Calu3 (cell line): ENCODE measurements around the gene PCP4L1. TPM values are rescaled to one million over a fixed set of nuclear protein-coding genes. Genes with fewer than 3 reads are reported as not detected.
A peak's percentile ranks its signal among the peaks of the same experiment; 100 is the strongest.

Experiments
- BruUV-seq: library from RNA; stranded (reverse); fragments of 400-500 nt; replicated peaks from 2 replicates; lab custom pipeline; 2021; lab: Mats Ljungman, UMichigan
- CTCF ChIA-PET: fragments of 300-600 bp; sonication (Branson Sonifier 250); formaldehyde crosslinking; loops from one replicate; lab custom pipeline; 2022; ENCODE audit warnings: antibody characterized with exemption; lab: Charles Lee
- DNase-seq: peaks from one replicate; pipeline ENCODE4 v3.0.0; 2022
- H3K27ac Mint-ChIP-seq: one replicate; pipeline ENCODE4 v1.8.0; 2022; ENCODE audit warnings: mixed read lengths; ENCODE audit not compliant: unreplicated experiment
- H3K27me3 Mint-ChIP-seq: one replicate; pipeline ENCODE4 v1.8.0; 2022; ENCODE audit warnings: mixed read lengths; ENCODE audit not compliant: unreplicated experiment
- H3K36me3 Mint-ChIP-seq: one replicate; pipeline ENCODE4 v1.8.0; 2022; ENCODE audit warnings: mild to moderate bottlenecking, moderate library complexity, mixed read lengths; ENCODE audit not compliant: insufficient read depth, unreplicated experiment
- H3K4me1 Mint-ChIP-seq: one replicate; pipeline ENCODE4 v1.8.0; 2022; ENCODE audit warnings: mild to moderate bottlenecking, low read depth, mixed read lengths; ENCODE audit not compliant: unreplicated experiment
- H3K4me3 Mint-ChIP-seq: one replicate; pipeline ENCODE4 v1.8.0; 2022; ENCODE audit warnings: mild to moderate bottlenecking, low read depth, moderate library complexity, mixed read lengths; ENCODE audit not compliant: unreplicated experiment
- H3K9me3 Mint-ChIP-seq: one replicate; pipeline ENCODE4 v1.8.0; 2022; ENCODE audit warnings: low read depth, mixed read lengths; ENCODE audit not compliant: unreplicated experiment
- intact Hi-C: fragments of 100-400 bp; cut with micrococcal nuclease; formaldehyde crosslinking; loops from one replicate; pipeline ENCODE4 v1.10.0; 2022; ENCODE audit not compliant: unreplicated experiment
- total RNA-seq: library from RNA; stranded (reverse); gene quantifications from 2 replicates; pipeline ENCODE4 v1.2.3, GENCODE V29; 2022
- TF ChIP-seq, protein P1 (sequence below): fragments of 200-600 bp; IDR thresholded peaks from one replicate; pipeline ENCODE4 v1.8.0; 2022; ENCODE audit warnings: antibody characterized with exemption; ENCODE audit not compliant: unreplicated experiment

Gene PCP4L1
- total RNA-seq, 1 experiment from 2014 or later = not detected

DNA sequence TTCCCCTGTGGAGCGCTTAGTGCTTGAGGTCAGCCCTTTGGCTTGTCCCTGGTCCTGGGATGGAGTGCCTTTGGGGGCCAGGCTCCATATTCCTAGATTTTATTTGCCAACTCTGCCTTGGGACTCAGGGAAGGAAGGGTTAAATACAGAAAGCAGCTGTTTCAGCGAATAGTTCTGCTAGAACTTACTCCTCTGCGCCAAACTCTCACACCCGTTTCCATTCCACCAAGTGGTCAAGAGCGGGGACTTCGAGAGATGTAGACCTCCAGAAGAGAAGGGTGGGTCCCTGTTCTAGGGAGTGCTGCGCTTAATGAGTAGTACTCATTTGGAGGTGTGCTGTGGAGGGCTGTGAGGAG, 33.4 kb upstream of the PCP4L1 start:
- Mint-ChIP-seq H3K36me3 (peaks cover 15% of the 10 kb centered on the region), H3K27me3 (peaks cover 26% of the 10 kb centered on the region), H3K4me1 (peaks cover 26% of the 10 kb centered on the region), H3K4me3 (no peak overlapping the region), H3K27ac (no peak overlapping the region), H3K9me3 (no peaks in the 10 kb centered on the region)
- no peak for DNase-seq
- CTCF ChIA-PET = interaction anchor here (0.6 to 3.0 kb wide), 16 partner anchors 9 to 215 kb away, joined by 3 to 26 read pairs (median 4); partner anchors contain the start of genes NDUFS2 and PPOX
- TF ChIP-seq, protein P1, sequence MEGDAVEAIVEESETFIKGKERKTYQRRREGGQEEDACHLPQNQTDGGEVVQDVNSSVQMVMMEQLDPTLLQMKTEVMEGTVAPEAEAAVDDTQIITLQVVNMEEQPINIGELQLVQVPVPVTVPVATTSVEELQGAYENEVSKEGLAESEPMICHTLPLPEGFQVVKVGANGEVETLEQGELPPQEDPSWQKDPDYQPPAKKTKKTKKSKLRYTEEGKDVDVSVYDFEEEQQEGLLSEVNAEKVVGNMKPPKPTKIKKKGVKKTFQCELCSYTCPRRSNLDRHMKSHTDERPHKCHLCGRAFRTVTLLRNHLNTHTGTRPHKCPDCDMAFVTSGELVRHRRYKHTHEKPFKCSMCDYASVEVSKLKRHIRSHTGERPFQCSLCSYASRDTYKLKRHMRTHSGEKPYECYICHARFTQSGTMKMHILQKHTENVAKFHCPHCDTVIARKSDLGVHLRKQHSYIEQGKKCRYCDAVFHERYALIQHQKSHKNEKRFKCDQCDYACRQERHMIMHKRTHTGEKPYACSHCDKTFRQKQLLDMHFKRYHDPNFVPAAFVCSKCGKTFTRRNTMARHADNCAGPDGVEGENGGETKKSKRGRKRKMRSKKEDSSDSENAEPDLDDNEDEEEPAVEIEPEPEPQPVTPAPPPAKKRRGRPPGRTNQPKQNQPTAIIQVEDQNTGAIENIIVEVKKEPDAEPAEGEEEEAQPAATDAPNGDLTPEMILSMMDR = no peak
- intact Hi-C loops = no loop called here
- BruUV-seq = no TSS peak

DNA sequence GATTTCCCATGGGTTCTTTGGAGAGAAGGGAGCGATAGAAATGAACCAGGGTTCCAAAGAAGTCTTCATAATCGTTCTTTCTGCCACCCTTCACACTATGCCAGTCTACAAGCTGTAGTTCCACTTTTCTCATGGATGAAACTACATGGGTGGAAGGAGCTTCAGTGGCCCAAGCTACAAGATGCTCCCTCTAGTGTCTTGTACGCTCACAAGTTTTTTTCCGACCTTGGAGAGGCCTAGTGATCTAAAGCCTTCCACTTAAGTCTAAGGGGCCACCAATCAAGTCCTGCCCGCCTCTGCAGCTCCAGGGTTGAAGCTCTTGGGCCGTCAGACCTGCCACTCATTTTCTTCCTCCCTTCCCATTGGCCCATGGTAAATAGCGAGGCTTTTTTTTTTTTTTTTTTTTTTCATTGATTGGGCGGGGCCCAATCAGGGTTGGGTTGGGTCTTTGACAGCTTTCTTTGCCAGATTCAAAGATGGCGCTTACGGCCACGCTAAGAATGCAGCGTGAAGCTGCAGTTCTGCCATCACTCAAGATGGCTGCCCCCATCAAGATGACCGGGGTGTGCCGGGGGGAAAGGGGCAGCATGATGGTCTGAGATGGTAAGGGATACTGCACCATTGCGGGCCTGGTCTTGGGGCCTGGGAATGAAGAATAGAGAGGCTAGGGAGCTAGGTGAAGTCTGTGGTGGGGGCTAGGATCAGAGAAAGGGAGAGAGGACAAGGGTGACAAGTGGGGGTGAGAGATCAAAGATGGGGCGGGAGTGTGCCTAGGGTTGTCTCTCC, 32.8 kb upstream of the PCP4L1 start, which contains the start of gene TOMM40L:
Gene TOMM40L (plus strand): TSS at position 527 of the 786 bp plus-strand sequence. CDS start 430 bp downstream, outside the sequence.
- intact Hi-C loops = no loop called here
- H3K4me3 Mint-ChIP-seq = peak within 1 kb of the TSS; percentile 86
- no TSS peak for BruUV-seq
- no peaks in the 10 kb centered on the region for H3K9me3 Mint-ChIP-seq
- H3K27me3 Mint-ChIP-seq = peaks cover 26% of the 10 kb centered on the region
- TF ChIP-seq, protein P1 = peak; percentile 38
- peaks cover 26% of the 10 kb centered on the region for H3K4me1 Mint-ChIP-seq
- peak within 1 kb of the TSS; percentile 76 for H3K27ac Mint-ChIP-seq
- DNase-seq = peak; percentile 91
- CTCF ChIA-PET = interaction anchor here (0.5 to 3.0 kb wide), 23 partner anchors 10 to 1124 kb away, joined by 3 to 26 read pairs (median 4); partner anchors contain the start of genes NDUFS2 and PPOX
- peaks cover 15% of the 10 kb centered on the region for H3K36me3 Mint-ChIP-seq

DNA sequence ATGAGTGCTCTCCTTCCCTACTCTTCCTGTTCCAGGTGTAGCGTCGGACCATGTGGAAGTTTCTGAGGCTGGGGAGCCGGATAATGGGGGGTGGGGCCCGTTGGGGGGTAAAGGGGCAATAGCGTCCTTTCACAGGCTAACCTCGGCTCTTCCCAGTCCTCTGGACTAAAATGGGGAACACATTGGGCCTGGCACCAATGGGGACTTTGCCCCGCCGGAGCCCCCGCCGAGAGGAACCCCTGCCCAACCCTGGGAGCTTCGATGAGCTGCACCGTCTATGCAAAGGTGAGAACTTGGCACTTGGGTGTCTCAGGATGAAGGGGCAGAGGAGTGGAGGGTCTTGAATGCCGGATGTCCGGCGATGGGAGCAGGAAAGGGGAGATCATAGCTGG, 32.2 kb upstream of the PCP4L1 start:
- Mint-ChIP-seq H3K4me1 (peaks cover 26% of the 10 kb centered on the region), H3K27ac (peak overlapping the region; percentile 76), H3K9me3 (no peaks in the 10 kb centered on the region), H3K4me3 (peak overlapping the region; percentile 86), H3K36me3 (peaks cover 15% of the 10 kb centered on the region), H3K27me3 (peaks cover 26% of the 10 kb centered on the region)
- CTCF ChIA-PET = interaction anchor here (0.6 to 3.0 kb wide), 14 partner anchors 15 to 1124 kb away, joined by 3 to 26 read pairs (median 5); partner anchors contain the start of genes NDUFS2 and PPOX
- DNase-seq = no peak
- intact Hi-C loops = no loop called here
- TF ChIP-seq, protein P1 = no peak
- no TSS peak for BruUV-seq

DNA sequence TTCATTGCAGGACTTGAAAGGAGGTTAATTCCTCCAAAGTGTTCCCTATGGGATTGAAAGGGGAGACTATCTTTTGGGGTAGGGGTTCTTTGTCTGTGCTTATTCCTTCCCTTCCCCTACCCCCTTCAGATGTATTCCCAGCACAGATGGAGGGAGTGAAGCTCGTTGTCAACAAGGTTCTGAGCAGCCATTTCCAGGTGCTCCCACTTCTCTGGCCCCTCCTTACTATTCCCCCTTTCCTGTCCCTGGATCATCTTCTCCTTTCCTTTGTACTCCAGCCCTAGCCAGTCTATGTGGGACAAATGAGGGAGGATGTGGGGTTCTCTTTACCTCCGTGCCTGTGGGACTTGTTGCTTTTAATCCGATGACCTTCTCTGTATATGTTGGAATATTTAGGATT, 31.8 kb upstream of the PCP4L1 start:
- Mint-ChIP-seq H3K4me1 (peaks cover 26% of the 10 kb centered on the region), H3K36me3 (peaks cover 15% of the 10 kb centered on the region), H3K27ac (peak overlapping the region; percentile 30), H3K9me3 (no peaks in the 10 kb centered on the region), H3K27me3 (peaks cover 23% of the 10 kb centered on the region), H3K4me3 (peak overlapping the region; percentile 86)
- TF ChIP-seq, protein P1 = no peak
- TSS peak; percentile 24 for BruUV-seq
- intact Hi-C loops = loop anchor here (1.0 kb wide), 2 partner anchors 65 to 156 kb away; no protein-coding TSS in a partner anchor
- CTCF ChIA-PET = interaction anchor here (2.3 to 3.0 kb wide), 3 partner anchors 25 to 155 kb away, joined by 22 to 26 read pairs (median 24); partner anchors contain the start of gene NDUFS2
- DNase-seq = no peak
